HG03108 (cell line): ENCODE results near the gene TSPAN6.

Source experiments
- ATAC-seq: cut with Tn5 transposase; IDR thresholded peaks from one replicate; pipeline ENCODE4 v1.9.1; 2021; ENCODE audit warnings: moderate library complexity; ENCODE audit not compliant: unreplicated experiment

Gene TSPAN6

DNA sequence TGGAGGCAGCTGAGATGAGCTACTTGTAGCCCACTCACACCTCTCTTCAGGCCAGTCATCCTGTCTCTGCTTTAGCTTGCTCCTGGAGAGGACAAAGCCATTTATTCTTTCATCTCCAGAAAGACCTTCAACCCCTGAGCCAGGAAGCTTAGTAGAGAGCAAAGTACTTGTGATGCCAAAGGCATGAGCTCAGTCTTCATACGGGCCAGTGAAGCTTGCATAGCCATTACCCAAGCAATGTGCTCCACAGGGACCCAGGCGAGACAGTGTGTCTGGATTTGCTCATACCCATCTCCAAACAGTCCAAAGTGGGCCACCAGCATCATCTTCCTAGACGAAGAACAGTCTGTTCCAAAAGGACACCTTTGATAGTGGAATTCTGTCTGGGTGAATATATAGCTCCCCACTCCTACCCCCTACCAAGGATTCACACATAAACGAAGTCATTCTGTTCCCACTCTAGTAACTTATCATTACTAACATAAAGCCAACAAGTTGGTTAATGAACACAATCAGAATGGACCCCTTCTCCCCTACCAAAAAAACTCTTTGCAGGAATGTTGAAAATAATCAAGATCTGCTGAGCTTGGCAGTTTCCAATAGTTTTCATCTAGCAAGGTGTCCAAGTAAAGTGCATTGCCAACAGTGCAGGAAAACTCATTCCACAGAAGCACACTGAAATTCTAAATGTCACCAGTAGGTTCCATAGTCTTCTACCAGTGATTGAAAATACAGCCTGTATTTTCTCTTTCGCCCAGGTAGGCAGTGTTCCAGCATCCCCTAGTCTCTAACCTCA lies 45.2 kb downstream of the TSPAN6 start:
- no peak for ATAC-seq

DNA sequence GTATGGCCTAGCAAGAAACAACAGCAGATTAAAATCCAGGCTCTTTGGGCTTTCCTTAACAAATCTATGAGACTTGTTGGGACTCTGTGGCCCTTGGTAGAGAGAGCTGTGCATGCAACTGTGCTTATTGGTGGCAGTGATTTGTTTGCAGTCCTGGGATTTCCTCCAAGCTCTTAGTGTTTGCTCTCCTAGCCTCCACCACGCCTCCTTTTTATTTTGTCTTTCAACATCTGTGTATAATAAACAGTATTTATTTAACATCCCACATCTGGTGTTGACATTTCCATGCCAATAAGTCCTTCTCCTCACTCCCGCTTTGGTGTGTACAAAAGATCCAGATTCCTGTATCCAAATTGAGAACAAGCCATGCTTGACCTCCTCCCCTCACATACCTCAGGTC lies 48.7 kb downstream of the TSPAN6 start:
- no peak for ATAC-seq

DNA sequence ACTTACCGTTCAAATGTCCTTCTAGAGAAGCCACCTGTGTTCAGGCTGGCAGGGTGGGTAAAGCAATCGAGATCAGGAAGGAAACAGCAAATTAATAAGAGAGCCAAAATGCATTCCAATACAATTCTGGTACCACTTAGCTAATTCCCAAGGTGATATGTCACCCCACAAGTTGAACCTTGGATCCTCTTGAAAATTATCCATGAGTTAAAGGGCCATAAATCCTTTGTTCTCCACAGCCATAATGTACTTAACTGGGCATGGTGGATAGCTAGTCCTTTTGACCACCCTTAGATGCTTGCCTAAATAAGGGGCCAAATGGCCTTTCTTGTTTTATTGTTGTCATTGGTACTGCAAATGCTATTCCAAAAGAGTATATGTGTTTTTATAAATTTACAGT lies 49.9 kb downstream of the TSPAN6 start:
- no peak for ATAC-seq

DNA sequence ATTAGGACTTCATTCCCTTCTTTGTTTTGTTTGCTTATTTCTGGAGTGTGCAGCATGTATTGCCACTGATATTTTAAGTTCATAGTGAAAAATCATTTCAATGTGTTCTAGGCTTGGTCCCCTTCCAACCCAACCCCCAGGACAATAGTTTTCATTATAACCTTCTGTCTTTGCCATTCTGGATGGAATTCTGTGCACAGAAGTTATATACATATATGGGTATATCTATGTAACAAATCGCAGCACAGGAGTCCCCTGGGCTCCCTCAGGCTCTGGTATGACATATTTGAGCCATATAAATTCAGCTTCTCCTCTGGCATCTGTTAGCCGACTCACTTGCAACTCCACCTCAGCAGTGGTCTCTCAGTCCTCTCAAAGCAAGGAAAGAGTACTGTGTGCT lies 52.0 kb downstream of the TSPAN6 start, which contains the start of gene TNMD:
TNMD (plus strand) TSS at position 326 of the 400 bp plus-strand sequence. CDS start 83 bp downstream, outside the sequence.
- ATAC-seq: no peak
